Activated T-helper 2 cell treated with anti-CD3 and anti-CD28 coated beads, Interferon-gamma antibody, Interleukin-2, Interleukin-4, amounts not matched to agents 10 μg/mL and 5 μg/mL and 100 μg/mL, durations not matched to agents 14 hours and 24 hours and 36 hours (primary cell): Measurements from ENCODE around the gene NKTR. TPM values are rescaled to one million over a fixed set of nuclear protein-coding genes. Genes with fewer than 3 reads are reported as not detected.

Experiments used
- DNase-seq: peaks from one replicate; pipeline ENCODE4 v3.0.0; 2021; ENCODE audit warnings: low spot score
- H3K27ac Mint-ChIP-seq: one replicate; pipeline ENCODE4 v1.8.0; 2021; ENCODE audit warnings: mixed read lengths
- H3K27me3 Mint-ChIP-seq: one replicate; pipeline ENCODE4 v1.8.0; 2021; ENCODE audit warnings: low read depth, mixed read lengths
- H3K36me3 Mint-ChIP-seq: one replicate; pipeline ENCODE4 v1.8.0; 2021; ENCODE audit warnings: low read depth, mixed read lengths
- H3K4me1 Mint-ChIP-seq: one replicate; pipeline ENCODE4 v1.8.0; 2021; ENCODE audit warnings: low read depth, mixed read lengths
- H3K4me3 Mint-ChIP-seq: one replicate; pipeline ENCODE4 v1.8.0; 2021; ENCODE audit warnings: low read depth, mild to moderate bottlenecking, moderate library complexity, mixed read lengths
- H3K9me3 Mint-ChIP-seq: one replicate; pipeline ENCODE4 v1.8.0; 2021; ENCODE audit warnings: mixed read lengths
- intact Hi-C: fragments of 100-400 bp; cut with micrococcal nuclease; formaldehyde crosslinking; loops from one replicate; pipeline ENCODE4 v1.15.1; 2023
- total RNA-seq: library from RNA; stranded (reverse); gene quantifications from 2 replicates; pipeline ENCODE4 v1.2.3, GENCODE V29; 2022

NKTR gene
- total RNA-seq, 1 donor from 2014 or later: 76.6 TPM

DNA sequence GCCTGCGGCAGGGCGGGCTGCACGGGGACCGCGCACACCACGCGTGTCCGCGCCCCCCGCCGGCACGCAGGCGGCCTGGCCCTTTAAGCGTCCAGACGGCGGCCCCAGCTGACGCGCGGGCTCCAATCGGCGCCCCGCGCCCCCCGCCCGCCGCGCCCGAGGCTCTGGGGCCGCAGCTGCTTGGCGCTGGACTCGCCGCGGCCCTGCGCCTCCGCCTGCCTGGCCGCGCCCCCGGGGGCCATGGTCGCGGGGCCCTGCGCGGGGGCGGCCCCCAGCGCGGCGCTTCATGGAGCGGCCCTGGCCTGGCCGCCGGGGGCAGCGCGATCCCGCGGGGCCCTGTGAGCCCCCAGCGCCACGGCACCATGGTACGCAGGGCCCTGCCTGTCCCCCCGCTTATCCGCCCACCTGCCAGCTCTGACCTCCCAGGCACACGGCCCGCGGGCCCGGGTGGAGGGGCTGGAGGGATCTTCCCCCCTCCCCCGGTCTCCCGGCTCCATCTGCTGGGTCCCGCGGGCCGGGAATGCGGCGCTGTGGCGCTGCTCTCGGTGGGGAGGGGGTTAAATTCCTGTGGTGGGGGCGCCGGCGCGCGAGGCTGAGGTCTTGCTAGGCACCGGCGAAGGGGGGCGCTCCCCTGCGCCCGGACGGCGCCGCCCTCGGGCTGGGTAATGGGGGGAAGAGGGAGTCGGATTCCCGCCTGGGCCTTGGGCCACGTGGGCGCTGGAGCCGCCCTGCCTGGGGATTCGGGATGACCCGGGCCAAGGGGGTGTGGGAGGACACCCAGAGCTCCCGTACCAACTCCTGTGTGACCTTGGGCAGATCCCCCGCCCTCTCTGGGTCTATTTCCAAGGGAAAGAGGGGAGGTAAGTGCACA is 54.1 kb downstream of the NKTR start:
- DNase-seq: no peak
- H3K4me1 Mint-ChIP-seq: peaks cover 9% of the 10 kb centered on the region
- peaks cover 9% of the 10 kb centered on the region for H3K27me3 Mint-ChIP-seq
- H3K36me3 Mint-ChIP-seq: no peaks in the 10 kb centered on the region
- H3K9me3 Mint-ChIP-seq: no peaks in the 10 kb centered on the region
- intact Hi-C loops: no loop called here
- no peak overlapping the region for H3K27ac Mint-ChIP-seq
- H3K4me3 Mint-ChIP-seq: peak overlapping the region; percentile 26

DNA sequence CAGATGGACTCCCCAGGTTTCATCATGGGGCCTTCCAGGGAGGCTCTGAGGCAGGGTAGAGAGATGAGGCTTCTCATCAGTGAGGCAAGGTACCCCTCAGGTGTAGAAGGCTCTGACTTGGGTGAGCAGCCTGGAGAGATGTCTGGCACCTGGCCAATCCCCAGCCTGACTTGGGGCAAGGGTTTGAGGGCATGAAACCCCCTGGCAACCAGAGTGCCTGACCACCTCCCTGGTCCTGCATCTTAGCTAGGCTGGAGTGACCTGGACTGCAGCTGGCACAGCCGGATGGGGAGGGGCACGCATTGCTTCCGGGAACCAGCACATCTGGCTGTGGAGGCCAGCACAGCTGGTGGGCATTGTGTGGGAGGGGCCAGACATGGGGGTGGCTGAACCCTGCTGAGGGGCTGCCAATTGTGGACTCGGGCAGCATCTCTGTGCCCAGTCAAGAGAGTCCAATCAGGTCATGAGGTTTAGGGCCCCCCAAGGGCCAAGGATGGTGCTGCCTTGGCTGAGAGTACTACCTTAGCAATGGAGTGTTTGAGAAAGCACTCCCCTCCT is 54.9 kb downstream of the NKTR start:
- no peak for DNase-seq
- peaks cover 9% of the 10 kb centered on the region for H3K4me1 Mint-ChIP-seq
- H3K9me3 Mint-ChIP-seq: no peaks in the 10 kb centered on the region
- peak overlapping the region; percentile 26 for H3K4me3 Mint-ChIP-seq
- H3K36me3 Mint-ChIP-seq: no peaks in the 10 kb centered on the region
- H3K27ac Mint-ChIP-seq: no peak overlapping the region
- H3K27me3 Mint-ChIP-seq: peaks cover 9% of the 10 kb centered on the region
- intact Hi-C loops: no loop called here

DNA sequence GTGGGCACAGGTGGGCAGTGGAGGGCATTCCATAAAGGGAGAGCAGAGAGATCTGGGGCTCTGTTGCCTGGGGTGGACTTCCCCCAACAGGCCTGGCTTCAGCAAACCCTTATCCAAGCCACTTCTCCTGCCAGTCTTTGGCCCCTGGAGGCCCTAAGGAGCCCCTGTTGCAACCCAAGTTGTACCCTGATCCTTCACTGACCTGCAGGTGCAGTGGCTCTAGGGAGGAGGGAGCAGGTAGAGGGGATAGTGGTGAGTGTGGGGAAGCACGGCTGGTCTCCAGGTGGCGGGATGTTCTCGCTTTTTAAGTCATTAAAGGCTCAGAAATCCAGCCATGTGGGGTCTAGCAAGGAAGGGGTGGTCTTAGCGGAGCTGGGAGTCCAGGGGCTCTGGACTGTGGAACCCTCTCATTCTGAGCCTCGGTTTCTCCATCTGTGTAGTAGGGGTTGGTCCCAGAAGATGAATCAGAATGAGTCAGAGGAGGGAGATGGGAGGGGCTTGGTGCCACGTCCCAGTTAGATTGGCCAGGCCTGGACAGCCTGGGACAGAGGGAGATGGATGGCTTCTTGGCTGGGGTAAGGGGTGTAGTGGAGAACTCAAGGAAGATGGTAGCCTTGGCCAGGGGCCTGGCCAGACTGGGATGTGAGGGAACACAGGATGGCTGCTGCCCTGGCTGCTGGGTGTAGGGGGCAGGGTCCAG is 55.6 kb downstream of the NKTR start:
- H3K4me3 Mint-ChIP-seq: no peak overlapping the region
- no peaks in the 10 kb centered on the region for H3K9me3 Mint-ChIP-seq
- peaks cover 9% of the 10 kb centered on the region for H3K4me1 Mint-ChIP-seq
- intact Hi-C loops: no loop called here
- H3K27me3 Mint-ChIP-seq: peaks cover 9% of the 10 kb centered on the region
- no peak overlapping the region for H3K27ac Mint-ChIP-seq
- H3K36me3 Mint-ChIP-seq: no peaks in the 10 kb centered on the region
- no peak for DNase-seq

- Mint-ChIP-seq H3K4me1 (peaks cover 9% of the 10 kb centered on the region), H3K4me3 (no peak overlapping the region), H3K27ac (no peak overlapping the region), H3K36me3 (no peaks in the 10 kb centered on the region), H3K9me3 (no peaks in the 10 kb centered on the region), H3K27me3 (peaks cover 9% of the 10 kb centered on the region)
- intact Hi-C loops: no loop called here
- no peak for DNase-seq
These were observed 56.5 kb downstream of the NKTR start for GRCh38 chr3:42656680-42657610.

DNA sequence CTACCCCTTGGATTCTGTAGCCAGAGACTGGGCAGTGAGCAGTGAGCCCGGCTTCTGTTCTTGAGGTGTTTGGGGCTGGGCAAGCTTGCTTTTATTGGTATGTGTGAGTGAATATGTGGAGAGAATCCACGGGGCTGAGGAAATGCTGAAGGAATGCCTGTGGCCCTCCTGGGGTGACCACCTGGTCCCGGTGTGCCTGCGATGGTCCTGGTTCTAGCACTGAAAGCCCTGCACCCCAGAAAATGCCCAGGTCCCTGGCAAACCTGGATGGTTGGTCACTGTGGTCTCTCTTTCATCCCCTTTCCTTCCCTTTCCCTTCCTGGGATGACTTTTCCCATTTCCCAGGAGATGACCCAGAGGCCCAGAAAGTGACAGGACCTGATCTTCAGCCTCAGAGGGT is 57.2 kb downstream of the NKTR start:
- no peak for DNase-seq
- H3K4me3 Mint-ChIP-seq: no peak overlapping the region
- intact Hi-C loops: no loop called here
- peaks cover 8% of the 10 kb centered on the region for H3K4me1 Mint-ChIP-seq
- no peak overlapping the region for H3K27ac Mint-ChIP-seq
- no peaks in the 10 kb centered on the region for H3K36me3 Mint-ChIP-seq
- H3K9me3 Mint-ChIP-seq: no peaks in the 10 kb centered on the region
- peaks cover 9% of the 10 kb centered on the region for H3K27me3 Mint-ChIP-seq

- no peak overlapping the region for H3K27ac Mint-ChIP-seq
- no peak for DNase-seq
- H3K9me3 Mint-ChIP-seq: no peaks in the 10 kb centered on the region
These were observed 57.7 kb downstream of the NKTR start for GRCh38 chr3:42658091-42658770.

GRCh38 chr3:42658771-42659390 is 58.4 kb downstream of the NKTR start:
- H3K27me3 Mint-ChIP-seq: peaks cover 4% of the 10 kb centered on the region
- H3K4me1 Mint-ChIP-seq: no peaks in the 10 kb centered on the region
- intact Hi-C loops: no loop called here
- H3K27ac Mint-ChIP-seq: no peak overlapping the region
- H3K4me3 Mint-ChIP-seq: no peak overlapping the region
- no peaks in the 10 kb centered on the region for H3K9me3 Mint-ChIP-seq
- DNase-seq: no peak
- no peaks in the 10 kb centered on the region for H3K36me3 Mint-ChIP-seq

More at GRCh38 chr3:42658091-42658770, 57.7 kb downstream of the NKTR start:
- intact Hi-C loops: no loop called here
- H3K27me3 Mint-ChIP-seq: peaks cover 6% of the 10 kb centered on the region
- no peak overlapping the region for H3K4me3 Mint-ChIP-seq
- no peaks in the 10 kb centered on the region for H3K36me3 Mint-ChIP-seq
- peaks cover 2% of the 10 kb centered on the region for H3K4me1 Mint-ChIP-seq

- H3K27ac Mint-ChIP-seq: no peak overlapping the region
- intact Hi-C loops: loop anchor here (5.0 kb wide), 1 partner anchor 83 kb away; no protein-coding TSS in a partner anchor
These were observed 59.1 kb downstream of the NKTR start for GRCh38 chr3:42659451-42660130.

GRCh38 chr3:42660131-42660715 is 59.7 kb downstream of the NKTR start:
- no peak for DNase-seq
- Mint-ChIP-seq H3K4me3 (no peak overlapping the region), H3K27ac (no peak overlapping the region), H3K9me3 (no peaks in the 10 kb centered on the region), H3K27me3 (peaks cover 2% of the 10 kb centered on the region), H3K4me1 (no peaks in the 10 kb centered on the region), H3K36me3 (no peaks in the 10 kb centered on the region)
- intact Hi-C loops: loop anchor here (5.0 kb wide), 1 partner anchor 82 kb away; no protein-coding TSS in a partner anchor

More at GRCh38 chr3:42659451-42660130, 59.1 kb downstream of the NKTR start:
- Mint-ChIP-seq H3K9me3 (no peaks in the 10 kb centered on the region), H3K4me1 (no peaks in the 10 kb centered on the region), H3K27me3 (peaks cover 4% of the 10 kb centered on the region), H3K4me3 (no peak overlapping the region), H3K36me3 (no peaks in the 10 kb centered on the region)
- no peak for DNase-seq

GRCh38 chr3:42660898-42661297 is 60.4 kb downstream of the NKTR start:
- Mint-ChIP-seq H3K27ac (no peak overlapping the region), H3K4me3 (no peak overlapping the region), H3K9me3 (no peaks in the 10 kb centered on the region), H3K36me3 (no peaks in the 10 kb centered on the region), H3K27me3 (no peaks in the 10 kb centered on the region), H3K4me1 (no peaks in the 10 kb centered on the region)
- intact Hi-C loops: loop anchor here (5.0 kb wide), 1 partner anchor 81 kb away; no protein-coding TSS in a partner anchor
- no peak for DNase-seq

GRCh38 chr3:42661593-42662022 is 61.1 kb downstream of the NKTR start:
- no peaks in the 10 kb centered on the region for H3K4me1 Mint-ChIP-seq
- no peaks in the 10 kb centered on the region for H3K9me3 Mint-ChIP-seq
- DNase-seq: no peak
- no peaks in the 10 kb centered on the region for H3K36me3 Mint-ChIP-seq
- intact Hi-C loops: loop anchor here (5.0 kb wide), 1 partner anchor 81 kb away; no protein-coding TSS in a partner anchor
- no peak overlapping the region for H3K27ac Mint-ChIP-seq
- H3K27me3 Mint-ChIP-seq: no peaks in the 10 kb centered on the region
- H3K4me3 Mint-ChIP-seq: no peak overlapping the region
